Measurements from ENCODE around the gene PLA2G1B.
"Not testable (repeated sequence)": the region's sequence is repeated elsewhere in the genome, so short reads cannot be mapped to it uniquely, and the experiment has no call there.

PLA2G1B gene

GRCh38 chr12:120358412-120359100, 31.0 kb upstream of the PLA2G1B start:
- DNase-seq (ENCODE audit: low spot score) = no peak

- no peak for DNase-seq (ENCODE audit: low spot score)
Observed at GRCh38 chr12:120357104-120357503, 29.5 kb upstream of the PLA2G1B start.

- DNase-seq (ENCODE audit: low spot score) = peak; percentile 92
Observed at GRCh38 chr12:120356567-120357030, 29.0 kb upstream of the PLA2G1B start.

- DNase-seq (ENCODE audit: low spot score) = no peak
Observed at GRCh38 chr12:120353556-120354317, 26.2 kb upstream of the PLA2G1B start.

- no peak for DNase-seq (ENCODE audit: low spot score)
Observed at GRCh38 chr12:120353136-120353535, 25.6 kb upstream of the PLA2G1B start.

GRCh38 chr12:120352117-120352516, 24.5 kb upstream of the PLA2G1B start:
- no peak for DNase-seq (ENCODE audit: low spot score)

- DNase-seq (ENCODE audit: low spot score) = no peak
Observed at GRCh38 chr12:120350576-120351350, 23.2 kb upstream of the PLA2G1B start.

GRCh38 chr12:120347766-120348165, 20.2 kb upstream of the PLA2G1B start:
- DNase-seq (ENCODE audit: low spot score) = no peak

GRCh38 chr12:120346681-120347080, 19.1 kb upstream of the PLA2G1B start:
- DNase-seq (ENCODE audit: low spot score) = no peak

- no peak for DNase-seq (ENCODE audit: low spot score)
Observed at GRCh38 chr12:120346031-120346430, 18.5 kb upstream of the PLA2G1B start.

GRCh38 chr12:120343692-120344091, 16.1 kb upstream of the PLA2G1B start:
- DNase-seq (ENCODE audit: low spot score) = no peak

GRCh38 chr12:120343039-120343537, 15.5 kb upstream of the PLA2G1B start:
- no peak for DNase-seq (ENCODE audit: low spot score)

GRCh38 chr12:120342175-120343038, 14.8 kb upstream of the PLA2G1B start:
- no peak for DNase-seq (ENCODE audit: low spot score)

GRCh38 chr12:120339256-120339655, 11.7 kb upstream of the PLA2G1B start:
- DNase-seq (ENCODE audit: low spot score) = no peak

- DNase-seq (ENCODE audit: low spot score) = no peak
Observed at GRCh38 chr12:120337730-120338129, 10.2 kb upstream of the PLA2G1B start.

GRCh38 chr12:120336392-120336791, 8.8 kb upstream of the PLA2G1B start:
- DNase-seq (ENCODE audit: low spot score) = not testable (repeated sequence)

- not testable (repeated sequence) for DNase-seq (ENCODE audit: low spot score)
Observed at GRCh38 chr12:120335447-120335846, 7.9 kb upstream of the PLA2G1B start.

GRCh38 chr12:120332523-120332922, 4.9 kb upstream of the PLA2G1B start:
- no peak for DNase-seq (ENCODE audit: low spot score)

- no peak for DNase-seq (ENCODE audit: low spot score)
Observed at GRCh38 chr12:120332041-120332440, 4.5 kb upstream of the PLA2G1B start.

GRCh38 chr12:120331390-120331789, 3.8 kb upstream of the PLA2G1B start:
- DNase-seq (ENCODE audit: low spot score) = no peak

GRCh38 chr12:120328228-120328627, 649 bp upstream of the PLA2G1B start:
- DNase-seq (ENCODE audit: low spot score) = no peak
